ENCODE results near the gene CDCA3.
"Not testable (repeated sequence)": the region's sequence is repeated elsewhere in the genome, so short reads cannot be mapped to it uniquely, and the experiment has no call there.

The CDCA3 gene

DNA sequence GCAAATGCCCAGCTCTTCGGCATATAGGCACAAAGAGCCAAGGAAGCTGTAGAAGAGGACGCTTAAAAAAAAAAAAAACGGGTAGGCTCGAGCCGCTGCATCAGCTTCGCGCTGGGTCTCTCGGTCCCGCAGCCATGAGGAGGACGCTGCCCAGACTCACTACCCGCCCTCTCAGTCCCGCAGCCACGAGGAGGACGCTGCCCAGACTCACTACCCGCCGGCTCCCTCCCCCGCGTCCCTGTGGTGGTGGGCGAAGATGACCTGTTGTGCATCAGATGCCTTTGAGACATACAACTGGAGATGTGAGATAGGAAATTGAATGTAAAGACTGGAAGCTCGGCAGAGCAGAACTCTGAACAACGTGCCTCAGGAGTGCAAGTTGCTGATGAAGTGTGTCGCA is 33.5 kb upstream of the CDCA3 start:
- FAIRE-seq (no peak), DNase-seq (ENCODE audit: insufficient read length, low spot score) (no peak)
- TF ChIP-seq POLR2A (IDR thresholded peaks at IDR 0.05; ENCODE audit: low read depth, low read length) = no peak

DNA sequence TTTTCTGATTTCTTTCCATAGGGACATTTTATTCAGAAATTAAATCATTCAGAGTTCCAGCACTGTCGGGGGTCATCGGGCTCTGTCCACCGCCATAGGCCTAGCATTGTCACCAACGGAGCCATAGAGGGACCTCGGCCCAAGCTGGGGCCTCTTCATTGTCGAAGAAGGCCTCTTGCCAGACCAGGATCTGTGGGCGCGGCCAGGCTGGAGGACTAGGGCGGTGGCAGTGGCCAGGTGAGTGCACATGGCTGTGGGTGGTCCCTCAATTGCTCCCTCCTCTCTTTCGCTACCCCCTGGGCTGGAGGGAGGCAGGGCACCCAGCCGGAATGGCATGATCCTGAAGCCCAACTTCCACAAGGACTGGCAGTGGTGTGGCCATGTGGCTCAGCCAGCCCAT is 32.6 kb upstream of the CDCA3 start:
- DNase-seq (ENCODE audit: insufficient read length, low spot score) (no peak), FAIRE-seq (no peak)
- TF ChIP-seq POLR2A (IDR thresholded peaks at IDR 0.05; ENCODE audit: low read depth, low read length) = no peak

DNA sequence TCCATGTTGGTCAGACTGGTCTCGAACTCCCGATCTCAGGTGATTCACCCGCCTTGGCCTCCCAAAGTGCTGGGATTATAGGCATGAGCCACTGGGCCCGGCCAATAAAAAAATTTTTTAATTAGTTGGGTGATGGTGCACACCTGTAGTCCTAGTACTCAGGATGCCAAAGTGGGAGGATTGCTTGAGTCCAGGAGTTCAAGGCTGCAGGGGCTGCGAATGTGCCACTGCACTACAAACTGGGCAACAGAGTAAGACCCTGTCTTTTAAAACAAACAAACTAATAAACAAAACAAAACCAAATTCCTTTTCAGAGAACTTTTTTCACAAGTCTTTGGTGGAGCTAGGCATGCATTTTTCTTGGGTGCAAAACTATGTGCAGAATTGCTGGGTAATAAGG is 32.2 kb upstream of the CDCA3 start:
- TF ChIP-seq POLR2A (IDR thresholded peaks at IDR 0.05; ENCODE audit: low read depth, low read length) = no peak
- DNase-seq (ENCODE audit: insufficient read length, low spot score) = no peak
- no peak for FAIRE-seq

DNA sequence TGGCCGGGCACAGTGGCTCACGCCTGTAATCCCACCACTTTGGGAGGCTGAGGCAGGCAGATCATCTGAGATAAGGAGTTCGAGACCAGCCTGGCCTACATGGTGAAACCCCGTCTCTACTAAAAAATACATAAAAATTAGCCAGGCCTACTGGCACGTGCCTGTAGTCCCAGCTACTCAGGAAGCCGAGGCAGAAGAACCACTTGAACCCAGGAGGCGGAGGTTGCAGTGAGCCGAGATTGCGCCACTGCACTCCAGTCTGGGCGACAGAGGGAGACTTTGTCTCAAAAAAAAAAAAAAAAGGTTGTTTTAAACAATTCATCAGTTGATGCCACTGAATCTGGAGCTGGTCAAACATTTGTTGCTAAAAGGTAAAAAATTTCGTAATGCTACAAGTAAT is 28.7 kb upstream of the CDCA3 start:
- not testable (repeated sequence) for FAIRE-seq; DNase-seq (ENCODE audit: insufficient read length, low spot score)

- not testable (repeated sequence) for DNase-seq (ENCODE audit: insufficient read length, low spot score); FAIRE-seq
Observed at GRCh38 chr12:6874015-6874368, 22.9 kb upstream of the CDCA3 start.

DNA sequence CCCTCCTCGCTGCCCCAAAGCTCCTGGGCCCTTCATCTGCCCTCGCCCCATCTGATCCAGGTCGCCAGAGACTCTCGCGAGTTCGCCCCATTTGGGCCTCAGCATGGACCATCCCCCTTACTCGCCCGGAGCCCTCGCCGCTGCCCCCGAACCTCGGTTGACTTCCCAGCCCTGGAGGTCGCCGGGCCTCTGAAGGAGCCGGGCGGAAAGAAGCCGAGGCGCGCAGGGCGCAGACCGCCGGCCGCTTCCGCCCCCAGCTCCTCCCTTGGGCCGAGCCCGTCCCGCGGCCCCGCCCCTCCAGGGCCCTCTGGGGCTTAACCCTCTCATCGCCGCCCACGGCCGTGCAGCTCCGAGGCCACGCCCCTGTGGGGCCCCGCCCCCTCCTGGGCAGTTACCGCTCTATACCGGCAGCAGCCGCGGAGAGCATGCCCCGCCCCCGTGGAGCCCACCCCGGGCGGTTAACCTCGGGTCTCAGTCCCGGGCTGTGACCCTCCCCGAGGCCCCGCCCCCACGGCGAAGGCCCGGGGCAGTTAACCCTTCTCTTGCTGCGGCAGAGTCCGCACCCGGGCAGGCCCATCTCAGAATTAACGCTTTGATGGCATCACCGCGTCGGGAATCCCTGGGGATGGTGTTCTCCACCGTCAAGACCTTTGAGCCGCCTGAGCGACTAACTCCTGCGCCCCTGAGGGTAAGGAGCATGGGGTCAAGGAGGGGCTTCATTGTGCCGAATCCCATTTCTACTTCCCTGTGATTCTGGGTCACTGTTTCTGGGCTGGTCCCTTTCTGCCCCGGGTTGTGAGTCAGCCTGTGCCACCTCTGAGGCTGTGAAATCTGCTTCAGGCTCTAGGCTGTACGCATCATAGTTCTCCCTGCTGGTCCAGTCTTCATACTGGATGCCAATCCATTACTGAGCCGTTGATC is 22.3 kb upstream of the CDCA3 start, which contains the start of gene SPSB2:
TSS of gene SPSB2 (minus strand) at position 210 of the 921 bp plus-strand sequence. CDS start 402 bp downstream, outside the sequence.
- peak; percentile 60 for TF ChIP-seq POLR2A (IDR thresholded peaks at IDR 0.05; ENCODE audit: low read depth, low read length)
- peak; percentile 87 for DNase-seq (ENCODE audit: insufficient read length, low spot score)
- FAIRE-seq = no peak

DNA sequence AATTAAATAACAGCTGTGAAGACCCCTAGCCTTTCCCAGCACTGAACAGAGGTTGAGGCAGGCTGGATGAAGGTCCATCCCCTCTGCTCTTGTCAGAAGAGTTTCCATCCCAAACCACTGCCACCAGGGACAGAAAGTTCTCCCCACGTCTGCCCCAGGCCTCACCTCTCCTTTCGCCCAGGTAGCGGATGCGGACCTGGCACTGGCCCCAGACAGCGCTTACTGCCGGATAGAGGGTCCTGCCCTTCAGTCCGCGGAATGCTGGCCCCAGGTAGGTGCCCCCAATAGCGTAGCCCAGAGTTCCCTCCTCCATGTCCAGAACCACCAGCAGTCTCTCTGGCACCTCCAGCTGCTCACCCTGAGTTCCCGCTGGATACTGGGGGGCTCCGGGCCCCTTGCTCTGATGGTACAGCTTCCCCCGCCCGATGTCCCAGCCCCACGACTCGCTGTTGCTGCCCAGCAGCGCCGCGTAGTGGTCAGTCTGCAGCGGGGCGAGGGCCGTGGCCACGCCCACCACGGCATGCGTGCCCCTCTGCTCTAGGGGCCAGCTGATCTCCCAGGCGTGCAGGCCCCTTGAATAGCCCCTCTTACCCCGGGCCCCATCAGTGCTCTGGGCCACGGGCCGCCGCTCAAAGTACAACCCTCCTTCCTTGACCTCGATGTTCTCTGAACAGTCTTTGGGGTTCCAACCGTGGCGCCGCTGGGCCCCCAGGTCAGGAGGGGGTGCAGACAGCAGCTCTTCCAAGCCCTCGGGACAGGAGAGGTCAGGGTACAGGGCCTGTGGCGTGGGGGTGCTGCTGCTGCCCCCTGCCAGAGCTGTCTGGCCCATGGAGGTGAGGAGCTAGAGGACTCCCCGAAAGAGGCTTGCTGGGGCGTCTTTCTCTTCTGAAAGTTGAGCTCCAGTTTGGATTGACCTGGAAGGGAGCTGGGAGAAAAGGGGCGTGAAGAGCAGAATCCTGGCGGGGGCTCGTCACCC is 21.3 kb upstream of the CDCA3 start:
- peak; percentile 74 for DNase-seq (ENCODE audit: insufficient read length, low spot score)
- FAIRE-seq = no peak
- peak; percentile 41; the same call in 1 of the 2 replicates for TF ChIP-seq POLR2A (IDR thresholded peaks at IDR 0.05; ENCODE audit: low read depth, low read length)

DNA sequence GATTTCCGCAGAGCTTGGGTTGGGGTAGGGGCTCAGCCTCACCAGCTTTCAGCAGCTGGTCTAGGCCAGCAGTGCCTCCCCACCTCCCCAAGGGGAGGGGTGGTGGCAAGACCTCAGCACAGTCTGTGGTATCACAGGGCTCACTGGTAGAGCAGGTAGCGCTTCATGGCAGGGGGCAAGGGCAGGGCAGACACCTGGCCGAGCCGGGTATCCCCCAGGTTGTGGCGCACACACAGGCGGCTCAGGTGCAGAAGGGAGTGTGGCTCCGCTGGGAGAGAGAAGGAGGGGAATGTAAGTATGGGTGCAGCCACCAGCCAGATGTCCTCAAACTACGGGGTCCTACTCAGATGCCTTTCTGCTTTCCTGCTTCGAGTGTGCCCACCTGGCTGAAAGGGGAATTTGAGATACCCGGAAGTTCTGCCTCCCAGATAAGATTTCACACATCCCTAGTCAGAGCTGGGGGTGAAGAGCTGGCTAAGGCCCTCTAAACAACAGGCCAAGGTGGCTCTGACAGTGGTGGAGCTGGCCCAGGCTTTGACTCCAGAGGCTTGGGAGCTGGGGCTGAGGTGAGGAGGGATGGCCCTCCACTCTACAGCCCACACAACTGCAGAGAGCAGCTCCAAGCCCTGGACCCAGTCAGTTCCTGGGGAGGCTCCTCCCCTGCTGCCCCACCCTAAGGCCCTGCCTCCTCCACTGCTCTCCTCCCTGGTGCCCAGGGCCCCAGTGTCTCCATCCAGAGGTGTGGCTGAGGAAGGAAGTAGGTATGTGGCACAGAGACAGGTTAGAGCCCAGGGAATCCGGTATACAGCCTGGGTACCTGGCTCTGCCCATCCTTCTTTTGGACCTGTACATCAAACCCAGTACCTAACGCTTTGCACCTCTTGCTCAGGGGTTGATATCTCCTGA is 20.2 kb upstream of the CDCA3 start:
- no peak for FAIRE-seq

GRCh38 chr12:6870304-6870703 is 19.2 kb upstream of the CDCA3 start:
- FAIRE-seq; DNase-seq (ENCODE audit: insufficient read length, low spot score): not testable (repeated sequence)

More for the DNA sequence above, 20.2 kb upstream of the CDCA3 start:
- DNase-seq (ENCODE audit: insufficient read length, low spot score) = peak; percentile 60
- 0 out of 2 replicates have a peak, but pooled peaks have one; percentile 27 for TF ChIP-seq POLR2A (IDR thresholded peaks at IDR 0.05; ENCODE audit: low read depth, low read length)

DNA sequence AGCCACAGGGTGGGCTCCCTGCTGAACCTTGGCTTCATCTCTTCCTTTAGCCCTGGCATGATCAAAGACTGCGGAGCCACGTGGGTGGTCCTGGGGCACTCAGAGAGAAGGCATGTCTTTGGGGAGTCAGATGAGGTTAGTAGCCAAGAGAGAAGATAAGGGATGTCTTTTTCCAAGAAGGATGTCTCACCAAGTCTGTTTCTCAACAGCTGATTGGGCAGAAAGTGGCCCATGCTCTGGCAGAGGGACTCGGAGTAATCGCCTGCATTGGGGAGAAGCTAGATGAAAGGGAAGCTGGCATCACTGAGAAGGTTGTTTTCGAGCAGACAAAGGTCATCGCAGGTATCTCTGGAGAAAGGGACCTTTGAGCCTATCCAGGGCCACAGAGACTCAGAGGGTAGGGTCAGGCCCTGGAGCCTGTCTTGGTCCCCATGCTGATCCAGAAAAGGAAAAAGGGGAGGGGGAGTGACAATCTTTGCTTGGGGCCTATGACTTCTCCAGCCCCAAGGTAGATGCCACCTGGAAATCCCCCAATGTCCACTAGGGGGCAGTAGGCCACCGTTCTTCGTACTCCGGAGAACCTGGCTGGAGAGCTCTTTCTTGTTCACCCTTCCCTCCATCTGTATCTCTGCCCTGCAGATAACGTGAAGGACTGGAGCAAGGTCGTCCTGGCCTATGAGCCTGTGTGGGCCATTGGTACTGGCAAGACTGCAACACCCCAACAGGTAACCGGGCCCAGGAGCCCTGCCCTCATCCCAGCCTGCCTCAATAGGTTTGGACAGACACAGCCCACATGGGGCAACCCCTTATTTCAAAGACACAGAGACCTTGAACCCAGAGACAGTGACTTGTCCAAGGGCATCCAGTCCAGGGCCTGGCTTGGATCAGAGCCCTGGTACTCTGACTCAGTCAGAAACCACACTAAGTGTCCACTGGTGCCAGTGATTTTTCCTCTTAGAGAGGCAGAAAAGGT is 18.2 kb upstream of the CDCA3 start:
- TF ChIP-seq POLR2A (IDR thresholded peaks at IDR 0.05; ENCODE audit: low read depth, low read length) = no peak; the same call in 1 of the 2 replicates
- DNase-seq (ENCODE audit: insufficient read length, low spot score) (peak; percentile 53), FAIRE-seq (no peak)

GRCh38 chr12:6868211-6869048 is 17.3 kb upstream of the CDCA3 start:
- no peak for TF ChIP-seq POLR2A (IDR thresholded peaks at IDR 0.05; ENCODE audit: low read depth, low read length)
- DNase-seq (ENCODE audit: insufficient read length, low spot score) (no peak), FAIRE-seq (no peak)
